Endothelial cell (in vitro differentiated cells): ENCODE measurements around the gene CTNND2. TPM values are rescaled to one million over a fixed set of nuclear protein-coding genes. Genes with fewer than 3 reads are reported as not detected.

Source experiments
- DNase-seq: peaks from one replicate; pipeline ENCODE4 v3.0.0; 2021; ENCODE audit warnings: low spot score
- H3K27ac Mint-ChIP-seq: one replicate; pipeline ENCODE4 v1.8.0; 2021; ENCODE audit warnings: mixed read lengths, inconsistent platforms; ENCODE audit not compliant: unreplicated experiment
- H3K27me3 Mint-ChIP-seq: one replicate; pipeline ENCODE4 v1.8.0; 2021; ENCODE audit warnings: mild to moderate bottlenecking, moderate library complexity, mixed read lengths, inconsistent platforms; ENCODE audit not compliant: unreplicated experiment
- H3K36me3 Mint-ChIP-seq: one replicate; pipeline ENCODE4 v1.8.0; 2021; ENCODE audit warnings: mild to moderate bottlenecking, low read depth, mixed read lengths, inconsistent platforms; ENCODE audit not compliant: unreplicated experiment
- H3K4me1 Mint-ChIP-seq: one replicate; pipeline ENCODE4 v1.8.0; 2021; ENCODE audit warnings: mild to moderate bottlenecking, mixed read lengths, inconsistent platforms; ENCODE audit not compliant: unreplicated experiment
- H3K4me3 Mint-ChIP-seq: one replicate; pipeline ENCODE4 v1.8.0; 2021; ENCODE audit warnings: mild to moderate bottlenecking, mixed read lengths, inconsistent platforms; ENCODE audit not compliant: unreplicated experiment
- H3K9me3 Mint-ChIP-seq: one replicate; pipeline ENCODE4 v1.8.0; 2021; ENCODE audit warnings: mixed read lengths, inconsistent platforms; ENCODE audit not compliant: unreplicated experiment
- CTCF ChIP-seq: fragments of 200-600 bp; sonication (generic); IDR thresholded peaks from one replicate; pipeline ENCODE4 v1.5.0; 2021; ENCODE audit warnings: antibody characterized with exemption; ENCODE audit not compliant: unreplicated experiment
- total RNA-seq: library from RNA; stranded (reverse); fragmentation: NEBNext Ultra II Directional; extraction: Animal tissue kit (Norgen Biotek cat#: 25700); gene quantifications from one replicate; pipeline ENCODE4 v1.2.1, GENCODE V29; 2021; ENCODE audit not compliant: unreplicated experiment

Gene CTNND2
- total RNA-seq, 1 donor from 2014 or later: 3.6 TPM

GRCh38 chr5:11139217-11139865, 764.9 kb downstream of the CTNND2 start:
- Mint-ChIP-seq H3K9me3 (no peaks in the 10 kb centered on the region), H3K36me3 (no peaks in the 10 kb centered on the region), H3K27me3 (no peaks in the 10 kb centered on the region), H3K4me1 (no peaks in the 10 kb centered on the region), H3K27ac (no peak overlapping the region), H3K4me3 (no peak overlapping the region)
- no peak for TF ChIP-seq CTCF
- no peak for DNase-seq

GRCh38 chr5:11130131-11130530, 774.1 kb downstream of the CTNND2 start:
- H3K36me3 Mint-ChIP-seq: no peaks in the 10 kb centered on the region
- peaks cover 3% of the 10 kb centered on the region for H3K27me3 Mint-ChIP-seq
- H3K27ac Mint-ChIP-seq: no peak overlapping the region
- H3K4me3 Mint-ChIP-seq: no peak overlapping the region
- TF ChIP-seq CTCF: no peak
- DNase-seq: no peak
- no peaks in the 10 kb centered on the region for H3K4me1 Mint-ChIP-seq
- no peaks in the 10 kb centered on the region for H3K9me3 Mint-ChIP-seq

GRCh38 chr5:11128021-11128420, 776.2 kb downstream of the CTNND2 start:
- H3K27me3 Mint-ChIP-seq: peaks cover 3% of the 10 kb centered on the region
- H3K9me3 Mint-ChIP-seq: no peaks in the 10 kb centered on the region
- H3K4me1 Mint-ChIP-seq: no peaks in the 10 kb centered on the region
- H3K4me3 Mint-ChIP-seq: no peak overlapping the region
- no peak for DNase-seq
- H3K27ac Mint-ChIP-seq: no peak overlapping the region
- TF ChIP-seq CTCF: no peak
- no peaks in the 10 kb centered on the region for H3K36me3 Mint-ChIP-seq

GRCh38 chr5:11126844-11127243, 777.4 kb downstream of the CTNND2 start:
- Mint-ChIP-seq H3K27ac (no peak overlapping the region), H3K36me3 (peaks cover 4% of the 10 kb centered on the region), H3K27me3 (peaks cover 3% of the 10 kb centered on the region), H3K9me3 (no peaks in the 10 kb centered on the region), H3K4me3 (no peak overlapping the region), H3K4me1 (no peaks in the 10 kb centered on the region)
- TF ChIP-seq CTCF: no peak
- no peak for DNase-seq

- no peak for DNase-seq
- H3K4me3 Mint-ChIP-seq: no peak overlapping the region
- H3K36me3 Mint-ChIP-seq: peaks cover 4% of the 10 kb centered on the region
- H3K9me3 Mint-ChIP-seq: no peaks in the 10 kb centered on the region
- TF ChIP-seq CTCF: no peak
- no peaks in the 10 kb centered on the region for H3K27me3 Mint-ChIP-seq
- H3K27ac Mint-ChIP-seq: no peak overlapping the region
- H3K4me1 Mint-ChIP-seq: no peaks in the 10 kb centered on the region
These were observed 782.4 kb downstream of the CTNND2 start for GRCh38 chr5:11121885-11122284.
